NB4 (cell line): Measurements from ENCODE around the gene STPG4.

ENCODE experiments used
- DNase-seq: peaks from one replicate; pipeline ENCODE4 v3.0.0; 2010; ENCODE audit warnings: low read depth
- H3K4me3 ChIP-seq: one replicate; pipeline ENCODE4 v1.5.1; 2011; ENCODE audit warnings: mild to moderate bottlenecking, low read depth, low read length, moderate library complexity
- CTCF ChIP-seq: IDR thresholded peaks from one replicate; pipeline ENCODE4 v1.5.1; 2012; ENCODE audit warnings: low read depth, low read length
- MAX ChIP-seq: IDR thresholded peaks from 2 replicates; pipeline ENCODE4 v1.6.1; 2011; ENCODE audit warnings: low read depth, low read length
- MYC ChIP-seq: IDR thresholded peaks from 2 replicates; pipeline ENCODE4 v1.6.1; 2011; ENCODE audit warnings: low read depth, low read length
- POLR2A ChIP-seq: IDR thresholded peaks from 2 replicates; pipeline ENCODE4 v1.6.1; 2011; ENCODE audit warnings: mild to moderate bottlenecking; ENCODE audit not compliant: insufficient read length; ENCODE audit errors: extremely low read depth

STPG4 gene

GRCh38 chr2:47160660-47161059, 5.6 kb upstream of the STPG4 start:
- H3K4me3 ChIP-seq, result no peak overlapping the region
- DNase-seq, result no peak
- TF ChIP-seq MYC (no peak), CTCF (no peak), POLR2A (no peak), MAX (no peak)

GRCh38 chr2:47160211-47160610, 5.1 kb upstream of the STPG4 start:
- TF ChIP-seq CTCF, result no peak
- TF ChIP-seq POLR2A, result no peak
- TF ChIP-seq MYC, result no peak
- no peak for TF ChIP-seq MAX
- no peak for DNase-seq
- no peak overlapping the region for H3K4me3 ChIP-seq

GRCh38 chr2:47159627-47160026, 4.5 kb upstream of the STPG4 start:
- DNase-seq, result no peak
- no peak for TF ChIP-seq MYC
- TF ChIP-seq MAX, result no peak
- no peak for TF ChIP-seq POLR2A
- no peak for TF ChIP-seq CTCF

GRCh38 chr2:47158576-47158975, 3.5 kb upstream of the STPG4 start:
- H3K4me3 ChIP-seq, result no peak overlapping the region
- DNase-seq, result no peak
- no peak for TF ChIP-seq CTCF
- TF ChIP-seq MYC, result no peak
- no peak for TF ChIP-seq MAX
- TF ChIP-seq POLR2A, result no peak

More at GRCh38 chr2:47159627-47160026, 4.5 kb upstream of the STPG4 start:
- no peak overlapping the region for H3K4me3 ChIP-seq

GRCh38 chr2:47152803-47153202, 2.3 kb downstream of the STPG4 start:
- H3K4me3 ChIP-seq, result no peak overlapping the region
- no peak for DNase-seq
- no peak for TF ChIP-seq MYC
- TF ChIP-seq MAX, result no peak
- TF ChIP-seq POLR2A, result no peak
- no peak for TF ChIP-seq CTCF

- H3K4me3 ChIP-seq, result no peak overlapping the region
- no peak for DNase-seq
- TF ChIP-seq MYC (no peak), POLR2A (no peak), MAX (no peak), CTCF (no peak)
These were observed 4.9 kb downstream of the STPG4 start for GRCh38 chr2:47150175-47150574.
